SJCRH30 (cell line): ENCODE measurements around the gene SMIM8. TPM values are rescaled to one million over a fixed set of nuclear protein-coding genes. Genes with fewer than 3 reads are reported as not detected.
"Not testable (repeated sequence)": the region's sequence is repeated elsewhere in the genome, so short reads cannot be mapped to it uniquely, and the experiment has no call there.

Source experiments
- DNase-seq, 2 experiments: peaks; one replicate each; pipeline ENCODE4 v3.0.0-alpha.2; 2015 to 2020
- H3K27ac ChIP-seq: fragments of 250-450 bp; sonication (Bioruptor Pico); 2 replicates; pipeline ENCODE4 v1.5.1; 2020; ENCODE audit warnings: mild to moderate bottlenecking, moderate library complexity
- H3K27me3 ChIP-seq: fragments of 250-450 bp; sonication (Bioruptor Pico); 2 replicates; pipeline ENCODE4 v1.5.1; 2020; ENCODE audit warnings: mild to moderate bottlenecking, moderate library complexity
- H3K36me3 ChIP-seq: fragments of 250-450 bp; sonication (Bioruptor Pico); 2 replicates; pipeline ENCODE4 v1.5.1; 2020; ENCODE audit warnings: mild to moderate bottlenecking, moderate library complexity
- H3K4me1 ChIP-seq: fragments of 250-450 bp; sonication (Bioruptor Pico); 2 replicates; pipeline ENCODE4 v1.5.1; 2020; ENCODE audit warnings: mild to moderate bottlenecking, moderate library complexity
- H3K4me3 ChIP-seq: fragments of 250-450 bp; sonication (Bioruptor Pico); 2 replicates; pipeline ENCODE4 v1.5.1; 2020; ENCODE audit warnings: mild to moderate bottlenecking, moderate library complexity
- H3K9me3 ChIP-seq: fragments of 250-450 bp; sonication (Bioruptor Pico); replicated peaks from 2 replicates; pipeline ENCODE4 v1.5.1; 2020; ENCODE audit warnings: mild to moderate bottlenecking, moderate library complexity
- total RNA-seq: library from RNA; depleted of rRNA; stranded (reverse); fragments of >200 nt; shearing (Covaris generic); gene quantifications from 2 replicates; pipeline ENCODE4 v1.2.3, GENCODE V29; 2014

Gene SMIM8
- total RNA-seq, 1 experiment from 2014 or later: 11.1 TPM

DNA sequence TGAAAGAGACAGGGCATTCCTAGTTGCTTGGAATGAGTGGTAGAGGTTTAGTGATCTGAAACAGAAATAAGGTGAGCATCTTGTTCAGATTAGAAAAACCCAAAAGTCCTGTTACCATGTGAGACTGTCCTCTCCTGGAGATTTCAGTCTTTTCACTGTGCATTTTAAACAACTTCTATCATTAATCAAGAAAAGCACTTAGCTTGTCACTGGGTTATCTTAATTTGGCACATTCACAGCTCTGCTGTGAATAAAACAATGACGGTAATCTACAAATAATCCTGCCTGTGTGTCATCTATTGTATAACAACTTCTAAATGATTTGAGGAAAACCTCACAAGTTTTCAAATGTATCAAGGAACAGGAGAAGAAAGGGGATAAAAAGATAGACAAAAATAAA is 9.5 kb upstream of the SMIM8 start:
- no peaks in the 10 kb centered on the region for H3K9me3 ChIP-seq
- DNase-seq: no peak
- H3K27me3 ChIP-seq: peaks cover 4% of the 10 kb centered on the region; the same call in 1 of the 2 replicates
- no peaks in the 10 kb centered on the region for H3K36me3 ChIP-seq
- no peak overlapping the region for H3K4me3 ChIP-seq
- H3K4me1 ChIP-seq: no peaks in the 10 kb centered on the region
- no peak overlapping the region for H3K27ac ChIP-seq

- H3K9me3 ChIP-seq: no peaks in the 10 kb centered on the region
- no peaks in the 10 kb centered on the region for H3K4me1 ChIP-seq
- H3K36me3 ChIP-seq: no peaks in the 10 kb centered on the region
- no peak for DNase-seq
- H3K27me3 ChIP-seq: peaks cover 4% of the 10 kb centered on the region; the same call in 1 of the 2 replicates
- no peak overlapping the region for H3K27ac ChIP-seq
- H3K4me3 ChIP-seq: no peak overlapping the region
Observed at GRCh38 chr6:87315071-87315470, 7.3 kb upstream of the SMIM8 start.

DNA sequence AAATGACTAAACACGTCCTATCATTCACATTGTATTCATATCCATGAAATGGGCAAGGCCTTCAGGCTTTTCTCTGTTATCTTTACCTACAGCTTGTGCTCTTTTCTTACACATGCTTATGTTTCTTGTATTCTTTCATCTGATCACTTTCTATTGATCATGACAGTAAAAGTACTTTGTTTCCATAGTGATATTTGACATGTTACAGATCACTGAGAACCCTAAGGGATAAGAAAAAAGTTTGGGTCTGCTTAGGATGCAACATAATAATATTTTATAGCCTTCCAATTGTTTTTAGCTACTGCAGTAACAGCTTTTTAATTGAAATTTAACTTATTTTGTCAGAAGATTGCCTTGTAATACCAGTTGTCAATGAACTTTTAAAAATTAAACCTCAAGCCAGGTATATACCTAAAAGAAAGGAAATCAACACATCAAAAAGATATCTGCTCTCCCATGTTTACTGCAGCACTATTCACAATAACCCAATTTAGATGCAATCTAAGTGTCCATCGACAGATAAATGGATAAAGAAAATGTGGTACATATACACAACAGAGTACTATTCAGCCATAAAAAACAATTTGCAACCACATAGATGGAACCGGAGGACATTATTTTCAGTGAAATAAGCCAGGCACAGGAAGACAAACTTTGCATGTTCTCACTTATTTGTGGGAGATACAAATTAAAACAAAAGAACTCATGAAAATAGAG is 3.0 kb upstream of the SMIM8 start:
- Histone ChIP-seq H3K27me3 (no peaks in the 10 kb centered on the region), H3K27ac (no peak overlapping the region), H3K36me3 (no peaks in the 10 kb centered on the region), H3K4me3 (no peak overlapping the region), H3K9me3 (no peaks in the 10 kb centered on the region), H3K4me1 (no peaks in the 10 kb centered on the region)
- DNase-seq: no peak

- not testable (repeated sequence) for H3K9me3 ChIP-seq, DNase-seq, H3K27me3 ChIP-seq, H3K4me1 ChIP-seq, H3K36me3 ChIP-seq, H3K4me3 ChIP-seq, H3K27ac ChIP-seq
Observed at GRCh38 chr6:87323880-87324279, 1.5 kb downstream of the SMIM8 start.

- no peaks in the 10 kb centered on the region for H3K27me3 ChIP-seq
- H3K4me1 ChIP-seq: no peaks in the 10 kb centered on the region
- no peaks in the 10 kb centered on the region for H3K36me3 ChIP-seq
- H3K9me3 ChIP-seq: no peaks in the 10 kb centered on the region
- H3K4me3 ChIP-seq: no peak overlapping the region
- no peak for DNase-seq
- no peak overlapping the region for H3K27ac ChIP-seq
Observed at GRCh38 chr6:87330961-87331360, 8.6 kb downstream of the SMIM8 start.

- Histone ChIP-seq H3K27ac (no peak overlapping the region), H3K9me3 (no peaks in the 10 kb centered on the region), H3K4me3 (no peak overlapping the region), H3K4me1 (no peaks in the 10 kb centered on the region), H3K36me3 (no peaks in the 10 kb centered on the region), H3K27me3 (no peaks in the 10 kb centered on the region)
- no peak for DNase-seq
Observed at GRCh38 chr6:87333033-87333432, 10.6 kb downstream of the SMIM8 start.

DNA sequence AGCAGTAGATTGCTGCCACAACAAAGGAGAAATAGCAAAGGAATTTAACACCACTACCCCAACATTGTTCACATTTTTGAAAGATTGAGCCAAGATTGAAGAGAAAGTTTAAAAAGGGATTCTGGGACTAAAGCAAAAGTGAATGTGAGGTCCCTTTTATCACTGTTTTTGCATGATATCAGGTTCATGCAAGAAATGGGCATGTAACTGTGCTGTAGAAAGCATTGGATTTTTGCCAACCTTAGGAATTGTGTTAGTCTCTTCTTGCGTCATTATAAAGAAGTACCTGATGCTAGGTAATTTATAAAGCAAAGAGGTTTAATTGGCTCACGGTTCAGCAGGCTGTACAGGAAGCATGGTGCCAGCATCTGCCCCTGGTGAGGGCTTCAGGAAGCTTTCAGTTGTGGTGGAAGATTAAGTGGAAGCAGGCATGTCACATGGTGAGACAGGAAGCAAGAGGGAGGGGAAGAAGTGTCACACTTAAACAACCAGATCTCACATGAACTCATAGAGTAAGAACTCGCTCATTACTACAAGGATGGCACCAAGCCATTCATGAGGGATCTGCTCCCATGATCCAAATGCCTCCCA is 11.3 kb downstream of the SMIM8 start:
- no peak overlapping the region for H3K27ac ChIP-seq
- H3K4me3 ChIP-seq: no peak overlapping the region
- no peak for DNase-seq
- no peaks in the 10 kb centered on the region for H3K9me3 ChIP-seq
- H3K27me3 ChIP-seq: no peaks in the 10 kb centered on the region
- no peaks in the 10 kb centered on the region for H3K4me1 ChIP-seq
- H3K36me3 ChIP-seq: no peaks in the 10 kb centered on the region

DNA sequence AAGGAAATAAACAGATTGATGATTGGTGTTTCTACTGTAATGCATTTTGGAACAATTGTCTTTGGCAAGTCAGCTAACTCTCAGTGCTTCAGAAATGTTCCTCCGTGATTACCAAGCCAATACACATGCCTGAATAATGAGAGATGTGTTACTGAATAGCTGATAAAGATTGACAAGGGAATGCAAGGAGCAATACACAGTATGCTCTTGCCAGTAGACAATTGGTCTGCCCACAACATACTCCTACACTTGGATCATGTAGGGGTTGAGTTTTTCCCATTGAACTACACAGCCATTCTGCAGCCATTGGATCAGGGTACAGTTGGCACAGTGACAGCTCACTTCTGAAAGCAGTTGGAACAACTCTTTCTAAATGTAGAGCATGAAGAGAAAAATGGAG is 12.3 kb downstream of the SMIM8 start:
- Histone ChIP-seq H3K27ac (no peak overlapping the region), H3K4me3 (no peak overlapping the region), H3K27me3 (no peaks in the 10 kb centered on the region), H3K36me3 (no peaks in the 10 kb centered on the region), H3K4me1 (no peaks in the 10 kb centered on the region), H3K9me3 (no peaks in the 10 kb centered on the region)
- DNase-seq: no peak

- H3K4me1 ChIP-seq: peaks cover 6% of the 10 kb centered on the region; the same call in 1 of the 2 replicates
- DNase-seq: no peak
Observed at GRCh38 chr6:87336367-87336766, 14.0 kb downstream of the SMIM8 start.

GRCh38 chr6:87340230-87340629 is 17.8 kb downstream of the SMIM8 start:
- Histone ChIP-seq H3K36me3 (no peaks in the 10 kb centered on the region), H3K9me3 (no peaks in the 10 kb centered on the region), H3K27ac (no peak overlapping the region), H3K4me3 (no peak overlapping the region), H3K27me3 (no peaks in the 10 kb centered on the region), H3K4me1 (peaks cover 6% of the 10 kb centered on the region; the same call in 1 of the 2 replicates)
- DNase-seq: peak in 1 of 2 experiments; percentile 17

More at GRCh38 chr6:87336367-87336766, 14.0 kb downstream of the SMIM8 start:
- H3K27me3 ChIP-seq: no peaks in the 10 kb centered on the region
- no peak overlapping the region for H3K4me3 ChIP-seq
- no peak overlapping the region for H3K27ac ChIP-seq
- no peaks in the 10 kb centered on the region for H3K9me3 ChIP-seq
- no peaks in the 10 kb centered on the region for H3K36me3 ChIP-seq

GRCh38 chr6:87341158-87341557 is 18.8 kb downstream of the SMIM8 start:
- H3K4me1 ChIP-seq: peaks cover 6% of the 10 kb centered on the region; the same call in 1 of the 2 replicates
- H3K36me3 ChIP-seq: no peaks in the 10 kb centered on the region
- no peaks in the 10 kb centered on the region for H3K27me3 ChIP-seq
- no peak overlapping the region for H3K27ac ChIP-seq
- no peak for DNase-seq
- H3K9me3 ChIP-seq: no peaks in the 10 kb centered on the region
- no peak overlapping the region for H3K4me3 ChIP-seq

- no peaks in the 10 kb centered on the region for H3K36me3 ChIP-seq
- no peak overlapping the region for H3K4me3 ChIP-seq
Observed at GRCh38 chr6:87341899-87342298, 19.5 kb downstream of the SMIM8 start.

DNA sequence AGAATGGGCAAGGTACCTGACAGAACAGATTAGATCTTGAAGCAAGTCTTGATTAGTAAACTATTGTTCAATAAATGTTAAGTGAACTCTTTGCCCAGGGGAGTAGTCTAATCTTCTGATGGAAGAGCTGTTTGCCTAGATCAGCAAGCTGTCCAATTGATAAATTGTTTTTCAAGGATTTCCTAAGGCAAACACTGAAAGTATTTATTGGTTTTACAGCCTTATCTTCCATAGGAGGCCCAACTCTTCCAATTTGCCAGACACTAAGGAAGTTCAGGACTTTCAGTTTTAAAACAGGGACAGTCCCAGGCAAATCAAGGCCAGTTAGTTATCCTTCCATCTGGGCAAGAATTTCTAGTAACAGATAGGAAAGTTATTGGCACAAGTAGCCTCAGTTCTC is 20.4 kb downstream of the SMIM8 start:
- H3K4me1 ChIP-seq: peaks cover 6% of the 10 kb centered on the region; the same call in 1 of the 2 replicates
- DNase-seq: no peak
- no peak overlapping the region for H3K4me3 ChIP-seq
- H3K27ac ChIP-seq: no peak overlapping the region
- H3K36me3 ChIP-seq: no peaks in the 10 kb centered on the region
- no peaks in the 10 kb centered on the region; the same call in 1 of the 2 replicates for H3K9me3 ChIP-seq
- H3K27me3 ChIP-seq: no peaks in the 10 kb centered on the region

More at GRCh38 chr6:87341899-87342298, 19.5 kb downstream of the SMIM8 start:
- no peak for DNase-seq
- Histone ChIP-seq H3K27me3 (no peaks in the 10 kb centered on the region), H3K9me3 (no peaks in the 10 kb centered on the region), H3K4me1 (peaks cover 6% of the 10 kb centered on the region; the same call in 1 of the 2 replicates), H3K27ac (no peak overlapping the region)

- Histone ChIP-seq H3K9me3 (no peaks in the 10 kb centered on the region; the same call in 1 of the 2 replicates), H3K36me3 (no peaks in the 10 kb centered on the region), H3K27ac (no peak within 1 kb of the TSS), H3K27me3 (no peaks in the 10 kb centered on the region), H3K4me3 (no peak within 1 kb of the TSS), H3K4me1 (peaks cover 6% of the 10 kb centered on the region; the same call in 1 of the 2 replicates)
- no peak for DNase-seq
Observed at GRCh38 chr6:87344731-87345130, 22.3 kb downstream of the SMIM8 start, which contains the start of gene C6orf163. C6orf163 (plus strand) TSS chr6:87344813; CDS start chr6:87345100, 287 bp downstream.

DNA sequence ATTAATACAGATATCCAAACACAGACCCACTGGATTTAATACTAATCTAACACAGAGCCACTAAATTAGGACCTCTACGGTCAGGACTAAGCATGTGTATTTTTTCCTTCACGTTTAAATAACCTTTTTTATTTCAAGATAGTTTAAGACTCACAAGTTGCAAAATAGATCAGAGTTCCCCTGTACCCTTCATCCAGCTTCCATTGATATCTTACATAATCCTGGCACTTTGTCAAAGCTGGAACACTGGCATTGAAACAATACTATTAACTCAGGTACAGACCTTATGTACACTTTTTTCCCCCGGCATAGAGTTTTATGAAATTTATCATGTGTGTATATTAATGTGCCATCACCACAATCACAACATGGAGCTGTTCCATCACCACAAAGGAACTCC is 24.3 kb downstream of the SMIM8 start:
- DNase-seq: no peak
- Histone ChIP-seq H3K4me1 (no peaks in the 10 kb centered on the region), H3K9me3 (no peaks in the 10 kb centered on the region; the same call in 1 of the 2 replicates), H3K27me3 (no peaks in the 10 kb centered on the region), H3K4me3 (no peak overlapping the region), H3K27ac (no peak overlapping the region), H3K36me3 (no peaks in the 10 kb centered on the region)
